ENCODE data around the gene ANXA5. TPM values are rescaled to one million over a fixed set of nuclear protein-coding genes. Genes with fewer than 3 reads are reported as not detected.

ANXA5 gene
- total RNA-seq, 1 donor from 2014 or later = 105 TPM

- intact Hi-C loops (cut with micrococcal nuclease) = loop anchor here (1.0 to 5.0 kb wide), 3 partner anchors 9 to 524 kb away; no protein-coding TSS in a partner anchor
- Mint-ChIP-seq H3K27ac (peak overlapping the region; percentile 35), H3K4me1 (ENCODE audit: low read depth) (peaks cover 44% of the 10 kb centered on the region), H3K36me3 (ENCODE audit: low read depth) (no peaks in the 10 kb centered on the region), H3K4me3 (ENCODE audit: low read depth) (no peak overlapping the region), H3K9me3 (no peaks in the 10 kb centered on the region), H3K27me3 (ENCODE audit: low read depth) (peaks cover 25% of the 10 kb centered on the region)
- DNase-seq (ENCODE audit: low spot score) = peak; percentile 57
These were observed 9.8 kb upstream of the ANXA5 start for GRCh38 chr4:121706595-121707021.

GRCh38 chr4:121705521-121705920, 8.7 kb upstream of the ANXA5 start:
- Mint-ChIP-seq H3K4me1 (ENCODE audit: low read depth) (peaks cover 39% of the 10 kb centered on the region), H3K27ac (no peak overlapping the region), H3K9me3 (no peaks in the 10 kb centered on the region), H3K36me3 (ENCODE audit: low read depth) (no peaks in the 10 kb centered on the region), H3K4me3 (ENCODE audit: low read depth) (no peak overlapping the region), H3K27me3 (ENCODE audit: low read depth) (peaks cover 33% of the 10 kb centered on the region)
- intact Hi-C loops (cut with micrococcal nuclease) = loop anchor here (5.0 kb wide), 1 partner anchor 523 kb away; no protein-coding TSS in a partner anchor
- DNase-seq (ENCODE audit: low spot score) = no peak

DNA sequence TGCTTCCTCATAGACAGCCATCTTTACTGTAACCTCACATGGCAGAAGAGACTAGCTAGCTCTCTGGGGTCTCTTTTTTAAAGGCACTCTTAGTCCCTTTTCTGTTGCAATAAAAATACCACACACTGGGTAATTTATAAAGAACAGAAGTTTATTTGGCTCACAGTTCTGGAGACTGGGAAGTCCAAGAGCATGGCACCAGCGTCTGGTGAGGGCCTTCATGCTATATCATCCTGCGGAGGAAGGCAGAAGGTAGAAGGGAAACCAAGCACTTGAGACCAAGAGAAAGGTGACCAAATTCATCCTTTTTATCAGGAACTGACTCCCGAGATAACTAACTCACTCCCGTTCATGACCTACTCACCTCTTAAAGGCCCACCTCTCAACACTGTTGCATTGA, 5.4 kb upstream of the ANXA5 start:
- no peaks in the 10 kb centered on the region for H3K36me3 Mint-ChIP-seq (ENCODE audit: low read depth)
- no peak for DNase-seq (ENCODE audit: low spot score)
- no peak overlapping the region for H3K4me3 Mint-ChIP-seq (ENCODE audit: low read depth)
- H3K27ac Mint-ChIP-seq = no peak overlapping the region
- intact Hi-C loops (cut with micrococcal nuclease) = no loop called here
- peaks cover 23% of the 10 kb centered on the region for H3K4me1 Mint-ChIP-seq (ENCODE audit: low read depth)
- H3K9me3 Mint-ChIP-seq = no peaks in the 10 kb centered on the region
- peaks cover 52% of the 10 kb centered on the region for H3K27me3 Mint-ChIP-seq (ENCODE audit: low read depth)

GRCh38 chr4:121701263-121701662, 4.5 kb upstream of the ANXA5 start:
- Mint-ChIP-seq H3K9me3 (no peaks in the 10 kb centered on the region), H3K27ac (no peak overlapping the region), H3K27me3 (ENCODE audit: low read depth) (peaks cover 52% of the 10 kb centered on the region), H3K4me1 (ENCODE audit: low read depth) (peaks cover 15% of the 10 kb centered on the region), H3K4me3 (ENCODE audit: low read depth) (no peak overlapping the region), H3K36me3 (ENCODE audit: low read depth) (no peaks in the 10 kb centered on the region)
- DNase-seq (ENCODE audit: low spot score) = no peak
- intact Hi-C loops (cut with micrococcal nuclease) = no loop called here

- Mint-ChIP-seq H3K36me3 (ENCODE audit: low read depth) (peaks cover 4% of the 10 kb centered on the region), H3K4me1 (ENCODE audit: low read depth) (peaks cover 24% of the 10 kb centered on the region), H3K27ac (no peak overlapping the region), H3K9me3 (no peaks in the 10 kb centered on the region), H3K4me3 (ENCODE audit: low read depth) (no peak overlapping the region), H3K27me3 (ENCODE audit: low read depth) (peaks cover 50% of the 10 kb centered on the region)
- intact Hi-C loops (cut with micrococcal nuclease) = loop anchor here (5.0 kb wide), 1 partner anchor 104 kb away; the partner anchor contains the start of gene EXOSC9
- no peak for DNase-seq (ENCODE audit: low spot score)
These were observed 1.5 kb upstream of the ANXA5 start for GRCh38 chr4:121698236-121698671.

DNA sequence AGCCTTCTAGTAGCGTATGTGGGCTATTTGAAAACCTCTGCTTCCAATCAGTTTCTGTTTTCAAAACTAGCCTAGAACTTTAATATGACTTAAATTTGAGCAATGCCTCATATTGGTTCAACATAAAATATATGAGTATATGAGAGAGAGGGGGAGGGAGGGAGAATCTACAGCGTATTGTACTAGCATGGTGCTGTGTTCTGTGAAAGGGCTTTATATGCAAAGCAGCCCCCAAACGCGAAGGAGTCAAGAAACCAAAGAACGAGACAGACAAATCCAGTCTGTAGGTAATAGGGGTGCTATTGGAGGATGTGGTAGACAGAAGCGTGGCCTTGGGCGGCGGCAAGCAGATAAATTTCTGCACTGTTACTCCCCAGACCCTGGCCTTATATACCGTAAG, 784 bp upstream of the ANXA5 start:
- intact Hi-C loops (cut with micrococcal nuclease) = loop anchor here (1.0 to 5.0 kb wide), 5 partner anchors 9 to 125 kb away; partner anchors contain the start of genes CCNA2 and EXOSC9
- peaks cover 45% of the 10 kb centered on the region for H3K27me3 Mint-ChIP-seq (ENCODE audit: low read depth)
- no peak for DNase-seq (ENCODE audit: low spot score)
- H3K27ac Mint-ChIP-seq = peak overlapping the region; percentile 66
- H3K9me3 Mint-ChIP-seq = no peaks in the 10 kb centered on the region
- peaks cover 6% of the 10 kb centered on the region for H3K36me3 Mint-ChIP-seq (ENCODE audit: low read depth)
- H3K4me1 Mint-ChIP-seq (ENCODE audit: low read depth) = peaks cover 29% of the 10 kb centered on the region
- H3K4me3 Mint-ChIP-seq (ENCODE audit: low read depth) = peak overlapping the region; percentile 79

GRCh38 chr4:121696170-121696580, 605 bp downstream of the ANXA5 start:
- peak; percentile 50 for DNase-seq (ENCODE audit: low spot score)
- peaks cover 38% of the 10 kb centered on the region for H3K4me1 Mint-ChIP-seq (ENCODE audit: low read depth)
- peaks cover 15% of the 10 kb centered on the region for H3K36me3 Mint-ChIP-seq (ENCODE audit: low read depth)
- H3K4me3 Mint-ChIP-seq (ENCODE audit: low read depth) = peak overlapping the region; percentile 97
- H3K9me3 Mint-ChIP-seq = no peaks in the 10 kb centered on the region
- peak overlapping the region; percentile 97 for H3K27ac Mint-ChIP-seq
- peaks cover 34% of the 10 kb centered on the region for H3K27me3 Mint-ChIP-seq (ENCODE audit: low read depth)
- intact Hi-C loops (cut with micrococcal nuclease) = loop anchor here (1.0 to 5.0 kb wide), 4 partner anchors 15 to 440 kb away; partner anchors contain the start of genes CCNA2 and EXOSC9

DNA sequence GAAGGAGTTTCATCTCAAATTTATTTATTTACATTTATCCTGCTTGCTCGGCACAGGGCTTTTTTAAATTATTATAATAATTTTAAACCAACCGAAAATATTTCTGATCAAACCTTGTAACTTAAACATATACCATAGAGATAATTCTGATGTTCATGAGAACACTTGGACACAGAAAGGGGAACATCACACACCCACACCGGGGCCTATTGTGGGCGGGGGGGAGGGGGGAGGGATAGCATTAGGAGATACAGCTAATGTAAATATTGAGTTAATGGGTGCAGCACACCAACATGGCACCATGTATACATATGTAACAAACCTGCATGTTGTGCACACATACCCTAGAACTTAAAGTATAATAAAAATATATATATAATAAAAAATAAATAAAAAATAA, 2.9 kb downstream of the ANXA5 start:
- H3K4me1 Mint-ChIP-seq (ENCODE audit: low read depth) = peaks cover 36% of the 10 kb centered on the region
- no peak for DNase-seq (ENCODE audit: low spot score)
- no peak overlapping the region for H3K4me3 Mint-ChIP-seq (ENCODE audit: low read depth)
- H3K27me3 Mint-ChIP-seq (ENCODE audit: low read depth) = peaks cover 13% of the 10 kb centered on the region
- no peaks in the 10 kb centered on the region for H3K9me3 Mint-ChIP-seq
- intact Hi-C loops (cut with micrococcal nuclease) = no loop called here
- peaks cover 15% of the 10 kb centered on the region for H3K36me3 Mint-ChIP-seq (ENCODE audit: low read depth)
- no peak overlapping the region for H3K27ac Mint-ChIP-seq

DNA sequence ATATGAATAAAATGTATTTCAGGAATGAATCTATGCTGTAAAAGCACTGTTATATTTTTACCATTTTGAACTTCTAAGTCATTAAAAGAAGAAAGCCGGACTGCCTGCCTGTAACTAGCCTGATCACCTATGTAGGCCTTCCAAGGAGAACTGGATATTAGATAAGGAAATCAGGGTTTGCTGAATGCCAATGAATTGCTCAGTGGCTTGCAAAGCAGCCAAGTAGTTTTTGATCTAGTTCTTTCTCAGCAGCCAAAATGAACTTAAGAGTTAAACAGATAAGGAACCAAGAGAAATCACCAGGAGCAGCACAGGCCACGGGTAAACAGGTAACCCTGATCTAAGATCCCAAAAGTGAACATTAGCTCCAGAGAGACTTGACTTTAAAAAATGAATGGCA, 3.3 kb downstream of the ANXA5 start:
- Mint-ChIP-seq H3K4me3 (ENCODE audit: low read depth) (no peak overlapping the region), H3K9me3 (no peaks in the 10 kb centered on the region), H3K36me3 (ENCODE audit: low read depth) (peaks cover 15% of the 10 kb centered on the region), H3K27me3 (ENCODE audit: low read depth) (peaks cover 9% of the 10 kb centered on the region), H3K27ac (no peak overlapping the region), H3K4me1 (ENCODE audit: low read depth) (peaks cover 33% of the 10 kb centered on the region)
- DNase-seq (ENCODE audit: low spot score) = no peak
- intact Hi-C loops (cut with micrococcal nuclease) = no loop called here

GRCh38 chr4:121692261-121692660, 4.5 kb downstream of the ANXA5 start:
- intact Hi-C loops (cut with micrococcal nuclease) = no loop called here
- Mint-ChIP-seq H3K9me3 (no peaks in the 10 kb centered on the region), H3K4me1 (ENCODE audit: low read depth) (peaks cover 25% of the 10 kb centered on the region), H3K36me3 (ENCODE audit: low read depth) (peaks cover 15% of the 10 kb centered on the region), H3K27ac (no peak overlapping the region), H3K27me3 (ENCODE audit: low read depth) (no peaks in the 10 kb centered on the region), H3K4me3 (ENCODE audit: low read depth) (no peak overlapping the region)
- no peak for DNase-seq (ENCODE audit: low spot score)

DNA sequence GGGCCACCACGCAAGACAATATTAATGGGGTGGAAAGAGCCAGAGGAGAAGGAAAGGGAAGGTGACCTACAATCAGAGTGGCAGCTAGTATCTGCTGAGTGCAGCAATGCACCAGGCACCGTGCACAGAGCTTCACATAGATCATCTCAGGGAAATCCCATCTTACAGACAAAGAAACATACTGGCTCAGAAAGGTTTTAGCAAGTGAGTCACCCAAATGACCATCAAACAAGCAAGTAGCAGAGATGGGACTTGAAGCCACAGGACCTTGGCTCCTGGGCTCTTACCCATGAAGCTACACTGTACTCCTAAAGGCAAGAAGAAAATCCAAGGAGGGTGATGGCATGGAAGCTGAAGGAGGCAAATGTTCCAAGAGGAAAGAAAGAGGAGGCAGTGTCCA, 6.8 kb downstream of the ANXA5 start:
- H3K4me1 Mint-ChIP-seq (ENCODE audit: low read depth) = peaks cover 22% of the 10 kb centered on the region
- no peaks in the 10 kb centered on the region for H3K9me3 Mint-ChIP-seq
- H3K36me3 Mint-ChIP-seq (ENCODE audit: low read depth) = peaks cover 26% of the 10 kb centered on the region
- H3K4me3 Mint-ChIP-seq (ENCODE audit: low read depth) = no peak overlapping the region
- no peaks in the 10 kb centered on the region for H3K27me3 Mint-ChIP-seq (ENCODE audit: low read depth)
- DNase-seq (ENCODE audit: low spot score) = no peak
- intact Hi-C loops (cut with micrococcal nuclease) = no loop called here
- H3K27ac Mint-ChIP-seq = no peak overlapping the region

DNA sequence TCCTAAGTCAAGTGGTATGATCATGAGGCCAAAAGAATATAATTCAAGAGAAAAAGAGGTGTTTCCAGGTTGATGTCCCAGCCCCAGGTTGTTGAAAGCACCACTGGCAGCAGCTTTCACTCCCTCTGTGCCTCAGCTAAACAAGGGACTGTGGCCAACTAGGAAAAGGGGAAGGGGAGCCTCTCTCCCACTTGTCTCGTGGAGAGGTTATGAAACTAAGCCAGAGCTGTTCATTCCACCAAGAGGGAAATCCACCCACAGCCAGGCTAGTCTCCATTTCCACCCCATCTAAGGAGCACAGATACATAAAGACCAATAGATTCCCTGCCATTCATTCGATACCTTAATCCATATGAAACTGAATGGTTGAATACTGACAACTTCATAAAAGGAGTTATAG, 8.1 kb downstream of the ANXA5 start:
- intact Hi-C loops (cut with micrococcal nuclease) = no loop called here
- Mint-ChIP-seq H3K27ac (no peak overlapping the region), H3K27me3 (ENCODE audit: low read depth) (no peaks in the 10 kb centered on the region), H3K9me3 (no peaks in the 10 kb centered on the region), H3K36me3 (ENCODE audit: low read depth) (peaks cover 30% of the 10 kb centered on the region), H3K4me1 (ENCODE audit: low read depth) (peaks cover 18% of the 10 kb centered on the region), H3K4me3 (ENCODE audit: low read depth) (no peak overlapping the region)
- DNase-seq (ENCODE audit: low spot score) = no peak

- intact Hi-C loops (cut with micrococcal nuclease) = no loop called here
- no peak for DNase-seq (ENCODE audit: low spot score)
- H3K27ac Mint-ChIP-seq = no peak overlapping the region
- no peaks in the 10 kb centered on the region for H3K27me3 Mint-ChIP-seq (ENCODE audit: low read depth)
- H3K4me3 Mint-ChIP-seq (ENCODE audit: low read depth) = no peak overlapping the region
- peaks cover 30% of the 10 kb centered on the region for H3K36me3 Mint-ChIP-seq (ENCODE audit: low read depth)
- H3K9me3 Mint-ChIP-seq = no peaks in the 10 kb centered on the region
- H3K4me1 Mint-ChIP-seq (ENCODE audit: low read depth) = peaks cover 18% of the 10 kb centered on the region
These were observed 8.5 kb downstream of the ANXA5 start for GRCh38 chr4:121688261-121688660.

DNA sequence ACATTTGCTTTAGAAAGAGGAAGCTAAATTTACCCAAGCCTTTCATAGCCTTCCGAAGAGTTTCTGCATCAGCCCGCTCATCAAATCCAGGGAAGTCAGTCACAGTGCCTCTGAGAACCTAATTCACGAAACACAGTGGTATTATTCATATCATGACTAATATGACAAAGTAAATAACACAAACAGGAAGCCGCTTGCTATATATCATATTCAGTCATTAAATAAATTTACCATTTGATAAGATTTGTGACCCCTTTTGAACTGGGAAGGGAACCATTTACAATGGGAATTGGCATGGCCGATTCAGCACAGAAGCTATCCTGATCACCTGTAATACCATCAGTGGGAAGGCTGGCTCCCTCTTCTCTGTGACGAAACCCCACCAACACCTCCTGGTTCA, 10.5 kb downstream of the ANXA5 start:
- peaks cover 24% of the 10 kb centered on the region for H3K36me3 Mint-ChIP-seq (ENCODE audit: low read depth)
- no peak overlapping the region for H3K27ac Mint-ChIP-seq
- no peaks in the 10 kb centered on the region for H3K27me3 Mint-ChIP-seq (ENCODE audit: low read depth)
- H3K4me1 Mint-ChIP-seq (ENCODE audit: low read depth) = peaks cover 4% of the 10 kb centered on the region
- no peak overlapping the region for H3K4me3 Mint-ChIP-seq (ENCODE audit: low read depth)
- no peaks in the 10 kb centered on the region for H3K9me3 Mint-ChIP-seq
- no peak for DNase-seq (ENCODE audit: low spot score)
- intact Hi-C loops (cut with micrococcal nuclease) = no loop called here

All from activated T-helper 2 cell treated with anti-CD3 and anti-CD28 coated beads, Interferon-gamma antibody, Interleukin-2, Interleukin-4, amounts not matched to agents 10 μg/mL and 5 μg/mL and 100 μg/mL, durations not matched to agents 14 hours and 24 hours and 36 hours (primary cell).